ENCODE results near the gene MRPL27.

MRPL27 gene

GRCh38 chr17:50362661-50363060, 10.3 kb downstream of the MRPL27 start:
- Histone ChIP-seq H3K36me3 (ENCODE audit: insufficient read depth, low read length) (peaks cover 29% of the 10 kb centered on the region; the same call in 1 of the 2 replicates), H3F3A (ENCODE audit: low read depth) (no peaks in the 10 kb centered on the region)
- TF ChIP-seq EZH2phosphoT487 (IDR thresholded peaks at IDR 0.05; ENCODE audit: borderline replicate concordance) (no peak), CTCF (conservative IDR thresholded peaks at IDR 0.05; ENCODE audit: low read length) (no peak)

GRCh38 chr17:50361561-50362480, 11.2 kb downstream of the MRPL27 start:
- no peak overlapping the region for H3K4me3 ChIP-seq (ENCODE audit: low read length, poor library complexity, severe bottlenecking)
- peaks cover 26% of the 10 kb centered on the region; the same call in 1 of the 2 replicates for H3K36me3 ChIP-seq (ENCODE audit: insufficient read depth, low read length)
- no peak overlapping the region for H3K4me2 ChIP-seq (ENCODE audit: low read depth, low read length, poor library complexity, severe bottlenecking)
- H4K20me1 ChIP-seq (ENCODE audit: insufficient read depth, low read length, poor library complexity, severe bottlenecking) = no peaks in the 10 kb centered on the region
- H3F3A ChIP-seq (ENCODE audit: low read depth) = no peaks in the 10 kb centered on the region
- TF ChIP-seq CTCF (conservative IDR thresholded peaks at IDR 0.05; ENCODE audit: low read length) (peak; percentile 89), EZH2phosphoT487 (IDR thresholded peaks at IDR 0.05; ENCODE audit: borderline replicate concordance) (no peak)
- H3K79me2 ChIP-seq (ENCODE audit: insufficient read depth, low read length) = no peaks in the 10 kb centered on the region
- no peak overlapping the region for H2AFZ ChIP-seq (ENCODE audit: low read length)
- H3K4me1 ChIP-seq (ENCODE audit: insufficient read depth, low read length, poor library complexity, severe bottlenecking) = no peaks in the 10 kb centered on the region
- no peak overlapping the region for H3K9ac ChIP-seq (ENCODE audit: low read depth, low read length, poor library complexity, severe bottlenecking)
- H3K9me2 ChIP-seq (replicated peaks; ENCODE audit: low read depth, low read length) = no peaks in the 10 kb centered on the region
- H3K9me3 ChIP-seq (ENCODE audit: insufficient read depth, low read depth, low read length) = no peaks in the 10 kb centered on the region
- no peaks in the 10 kb centered on the region for H3K27me3 ChIP-seq (ENCODE audit: insufficient read depth, low read length, poor library complexity, severe bottlenecking)

More at GRCh38 chr17:50362661-50363060, 10.3 kb downstream of the MRPL27 start:
- H2AFZ ChIP-seq (ENCODE audit: low read length) = no peak overlapping the region
- H3K4me2 ChIP-seq (ENCODE audit: low read depth, low read length, poor library complexity, severe bottlenecking) = no peak overlapping the region
- H3K9ac ChIP-seq (ENCODE audit: low read depth, low read length, poor library complexity, severe bottlenecking) = no peak overlapping the region
- H3K4me1 ChIP-seq (ENCODE audit: insufficient read depth, low read length, poor library complexity, severe bottlenecking) = no peaks in the 10 kb centered on the region
- H3K4me3 ChIP-seq (ENCODE audit: low read length, poor library complexity, severe bottlenecking) = no peak overlapping the region
- no peaks in the 10 kb centered on the region for H4K20me1 ChIP-seq (ENCODE audit: insufficient read depth, low read length, poor library complexity, severe bottlenecking)
- no peaks in the 10 kb centered on the region for H3K27me3 ChIP-seq (ENCODE audit: insufficient read depth, low read length, poor library complexity, severe bottlenecking)
- no peaks in the 10 kb centered on the region for H3K9me3 ChIP-seq (ENCODE audit: insufficient read depth, low read depth, low read length)
- H3K9me2 ChIP-seq (replicated peaks; ENCODE audit: low read depth, low read length) = no peaks in the 10 kb centered on the region
- no peaks in the 10 kb centered on the region for H3K79me2 ChIP-seq (ENCODE audit: insufficient read depth, low read length)

- Histone ChIP-seq H2AFZ (ENCODE audit: low read length) (no peak overlapping the region), H3K79me2 (ENCODE audit: insufficient read depth, low read length) (no peaks in the 10 kb centered on the region), H3F3A (ENCODE audit: low read depth) (no peaks in the 10 kb centered on the region), H3K4me1 (ENCODE audit: insufficient read depth, low read length, poor library complexity, severe bottlenecking) (no peaks in the 10 kb centered on the region), H3K27me3 (ENCODE audit: insufficient read depth, low read length, poor library complexity, severe bottlenecking) (no peaks in the 10 kb centered on the region), H3K9me2 (replicated peaks; ENCODE audit: low read depth, low read length) (no peaks in the 10 kb centered on the region), H3K4me2 (ENCODE audit: low read depth, low read length, poor library complexity, severe bottlenecking) (no peak overlapping the region), H3K36me3 (ENCODE audit: insufficient read depth, low read length) (peaks cover 33% of the 10 kb centered on the region; the same call in 1 of the 2 replicates), H3K4me3 (ENCODE audit: low read length, poor library complexity, severe bottlenecking) (no peak overlapping the region), H4K20me1 (ENCODE audit: insufficient read depth, low read length, poor library complexity, severe bottlenecking) (no peaks in the 10 kb centered on the region), H3K9ac (ENCODE audit: low read depth, low read length, poor library complexity, severe bottlenecking) (no peak overlapping the region), H3K9me3 (ENCODE audit: insufficient read depth, low read depth, low read length) (no peaks in the 10 kb centered on the region)
- TF ChIP-seq EZH2phosphoT487 (IDR thresholded peaks at IDR 0.05; ENCODE audit: borderline replicate concordance) (no peak), CTCF (conservative IDR thresholded peaks at IDR 0.05; ENCODE audit: low read length) (no peak)
Measured at GRCh38 chr17:50360486-50361115, 12.4 kb downstream of the MRPL27 start.
